CD8-positive, alpha-beta memory T cell (primary cell): Measurements from ENCODE around the gene TSPYL2. TPM values are rescaled to one million over a fixed set of nuclear protein-coding genes. Genes with fewer than 3 reads are reported as not detected.

ENCODE experiments used
- CTCF ChIA-PET: fragments of 350-600 bp; sonication (Branson Sonifier 250); formaldehyde crosslinking; loops from one replicate; lab custom pipeline; 2021; ENCODE audit warnings: antibody characterized with exemption; lab: Charles Lee
- POLR2A ChIA-PET: fragments of 350-600 bp; sonication (Branson Sonifier 250); formaldehyde crosslinking; loops from one replicate; lab custom pipeline; 2021; ENCODE audit warnings: antibody characterized with exemption; lab: Charles Lee
- DNase-seq, 5 donors: peaks; one replicate each; pipeline versions ENCODE4 v3.0.0 to v3.0.0-alpha.2; 2020 to 2022; ENCODE audit warnings: mixed read lengths in 1 of 5
- H3K27ac ChIP-seq: one replicate; pipeline ENCODE4 v1.7.0; 2013; ENCODE audit warnings: low read depth, mild to moderate bottlenecking, low read length, moderate library complexity
- H3K27me3 ChIP-seq: 2 replicates; pipeline ENCODE4 v1.7.0; 2013; ENCODE audit warnings: low read length, mild to moderate bottlenecking; ENCODE audit not compliant: insufficient read depth, poor library complexity, severe bottlenecking
- H3K36me3 ChIP-seq: 2 replicates; pipeline ENCODE4 v1.7.0; 2013; ENCODE audit warnings: mild to moderate bottlenecking, low read length, moderate library complexity; ENCODE audit not compliant: insufficient read depth
- H3K4me1 ChIP-seq: 2 replicates; pipeline ENCODE4 v1.7.0; 2013; ENCODE audit warnings: mild to moderate bottlenecking, low read length, moderate library complexity; ENCODE audit not compliant: insufficient read depth
- H3K4me3 ChIP-seq: 2 replicates; pipeline ENCODE4 v1.7.0; 2013; ENCODE audit warnings: mild to moderate bottlenecking, low read length
- H3K9me3 ChIP-seq: 2 replicates; pipeline ENCODE4 v1.7.0; 2013; ENCODE audit warnings: mild to moderate bottlenecking, low read length
- H3K27ac Mint-ChIP-seq, 8 donors: one replicate each; pipeline ENCODE4 v1.8.0; 2020 to 2021; ENCODE audit warnings: mixed read lengths in 8 of 8, mild to moderate bottlenecking in 6 of 8, inconsistent platforms in 3 of 8, moderate library complexity in 3 of 8
- H3K27me3 Mint-ChIP-seq, 2 donors: one replicate each; pipeline ENCODE4 v1.8.0; 2020 to 2021; ENCODE audit warnings: mixed read lengths in 2 of 2, mild to moderate bottlenecking in 1 of 2, moderate library complexity in 1 of 2
- H3K36me3 Mint-ChIP-seq, 3 donors: one replicate each; pipeline ENCODE4 v1.8.0; 2020 to 2021; ENCODE audit warnings: mixed read lengths in 3 of 3, inconsistent platforms in 1 of 3, mild to moderate bottlenecking in 1 of 3
- H3K4me1 Mint-ChIP-seq, 3 donors: one replicate each; pipeline ENCODE4 v1.8.0; 2020 to 2021; ENCODE audit warnings: mixed read lengths in 3 of 3, inconsistent platforms in 1 of 3, mild to moderate bottlenecking in 1 of 3
- H3K4me3 Mint-ChIP-seq, 7 donors: one replicate each; pipeline ENCODE4 v1.8.0; 2020 to 2021; ENCODE audit warnings: mixed read lengths in 7 of 7, mild to moderate bottlenecking in 6 of 7, moderate library complexity in 4 of 7, inconsistent platforms in 2 of 7
- H3K9me3 Mint-ChIP-seq, 5 donors: one replicate each; pipeline ENCODE4 v1.8.0; 2020 to 2022; ENCODE audit warnings: mixed read lengths in 5 of 5, mild to moderate bottlenecking in 3 of 5, moderate library complexity in 2 of 5, inconsistent platforms in 1 of 5
- polyA plus RNA-seq: library from polyadenylated mRNA; unstranded; fragments of 300-500 nt; fragmentation: Illumina TruSeq; gene quantifications from one replicate; pipeline ENCODE4 v1.2.3, GENCODE V29; 2021
- total RNA-seq, 2 experiments: library from RNA; stranded (reverse); gene quantifications; one replicate each; pipeline ENCODE4 v1.2.3, GENCODE V29; 2021

TSPYL2 gene
- total and polyA plus RNA-seq, 3 experiments from 2014 or later = 23.1 to 47.9 (median 38.4) TPM

GRCh38 chrX:53094582-53094905 is 12.4 kb downstream of the TSPYL2 start:
- ChIA-PET POLR2A (interaction anchor here (0.6 kb wide), 1 partner anchor 851 kb away, joined by 3 read pairs; no protein-coding TSS in a partner anchor), CTCF (interaction anchor here (1.0 kb wide), 1 partner anchor 23 kb away, joined by 3 read pairs; no protein-coding TSS in a partner anchor)
- Histone ChIP-seq H3K27ac (peak overlapping the region; percentile 81), H3K36me3 (no peaks in the 10 kb centered on the region), H3K4me1 (peaks cover 7% of the 10 kb centered on the region), H3K27me3 (no peaks in the 10 kb centered on the region), H3K4me3 (peak overlapping the region; percentile 88), H3K9me3 (no peaks in the 10 kb centered on the region)
- Mint-ChIP-seq H3K9me3 (no peaks in the 10 kb centered on the region), H3K27ac (peak overlapping the region; percentile 80 to 98 (median 92)), H3K4me1 (peaks cover 16 to 27% (median 17%) of the 10 kb centered on the region in 3 donors), H3K4me3 (peak overlapping the region; percentile 83 to 100 (median 89)), H3K36me3 (peaks cover 0 to 5% (median 2%) of the 10 kb centered on the region in 3 donors), H3K27me3 (no peaks in the 10 kb centered on the region)
- DNase-seq = no peak

GRCh38 chrX:53095796-53096195 is 13.6 kb downstream of the TSPYL2 start:
- no peaks in the 10 kb centered on the region for H3K9me3 Mint-ChIP-seq
- peaks cover 7% of the 10 kb centered on the region for H3K4me1 ChIP-seq
- peak overlapping the region in 4 of 8 donors; percentile 1 to 41 (median 4) for H3K27ac Mint-ChIP-seq
- DNase-seq = no peak
- H3K27ac ChIP-seq = no peak overlapping the region
- ChIA-PET POLR2A (no interaction called here), CTCF (no interaction called here)
- H3K4me3 Mint-ChIP-seq = peak overlapping the region in 2 of 7 donors; percentile 32 to 53
- H3K4me1 Mint-ChIP-seq = peaks cover 16 to 27% (median 17%) of the 10 kb centered on the region in 3 donors
- no peaks in the 10 kb centered on the region for H3K9me3 ChIP-seq
- H3K4me3 ChIP-seq = no peak overlapping the region
- H3K36me3 Mint-ChIP-seq = peaks cover 0 to 8% (median 2%) of the 10 kb centered on the region in 3 donors
- H3K27me3 Mint-ChIP-seq = no peaks in the 10 kb centered on the region
- H3K27me3 ChIP-seq = no peaks in the 10 kb centered on the region
- H3K36me3 ChIP-seq = no peaks in the 10 kb centered on the region

- H3K27ac ChIP-seq = no peak overlapping the region
- peaks cover 0 to 8% of the 10 kb centered on the region in 2 donors for H3K27me3 Mint-ChIP-seq
- ChIA-PET CTCF (no interaction called here), POLR2A (no interaction called here)
- H3K36me3 ChIP-seq = no peaks in the 10 kb centered on the region
- peaks cover 0 to 19% (median 6%) of the 10 kb centered on the region in 3 donors for H3K4me1 Mint-ChIP-seq
- no peaks in the 10 kb centered on the region for H3K4me1 ChIP-seq
- H3K4me3 Mint-ChIP-seq = no peak overlapping the region
- peaks cover 0 to 23% (median 8%) of the 10 kb centered on the region in 3 donors for H3K36me3 Mint-ChIP-seq
- H3K4me3 ChIP-seq = no peak overlapping the region
- DNase-seq = no peak
- no peak overlapping the region for H3K27ac Mint-ChIP-seq
- H3K27me3 ChIP-seq = no peaks in the 10 kb centered on the region
- no peaks in the 10 kb centered on the region for H3K9me3 Mint-ChIP-seq
- no peaks in the 10 kb centered on the region for H3K9me3 ChIP-seq
Observed at GRCh38 chrX:53114864-53115549, 32.8 kb downstream of the TSPYL2 start.

DNA sequence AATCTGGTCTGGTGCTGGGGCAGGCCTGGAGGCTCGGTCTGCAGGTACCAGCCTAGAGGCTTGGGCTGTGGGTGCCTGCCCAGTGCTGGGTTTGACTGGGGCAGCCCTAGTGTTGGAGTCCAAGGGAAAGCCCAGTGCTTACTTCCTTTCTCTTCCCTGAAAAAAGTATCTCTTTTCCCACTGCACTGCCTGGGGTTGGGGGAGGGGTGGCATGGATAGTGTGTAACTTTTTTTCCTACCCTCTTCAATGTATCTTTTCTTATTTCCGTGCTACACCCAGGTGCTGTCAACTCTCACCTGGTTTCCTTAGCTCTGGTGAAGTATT is 33.3 kb downstream of the TSPYL2 start:
- H3K9me3 ChIP-seq = no peaks in the 10 kb centered on the region
- no peaks in the 10 kb centered on the region for H3K9me3 Mint-ChIP-seq
- no peak overlapping the region for H3K4me3 Mint-ChIP-seq
- no peaks in the 10 kb centered on the region for H3K36me3 ChIP-seq
- peak overlapping the region in 1 of 8 donors; percentile 43 for H3K27ac Mint-ChIP-seq
- H3K27ac ChIP-seq = no peak overlapping the region
- no peak for DNase-seq
- H3K4me3 ChIP-seq = no peak overlapping the region
- peaks cover 0 to 6% of the 10 kb centered on the region in 2 donors for H3K27me3 Mint-ChIP-seq
- H3K27me3 ChIP-seq = no peaks in the 10 kb centered on the region
- H3K4me1 ChIP-seq = no peaks in the 10 kb centered on the region
- peaks cover 0 to 19% (median 6%) of the 10 kb centered on the region in 3 donors for H3K4me1 Mint-ChIP-seq
- peaks cover 0 to 19% (median 7%) of the 10 kb centered on the region in 3 donors for H3K36me3 Mint-ChIP-seq
- ChIA-PET POLR2A (no interaction called here), CTCF (no interaction called here)

DNA sequence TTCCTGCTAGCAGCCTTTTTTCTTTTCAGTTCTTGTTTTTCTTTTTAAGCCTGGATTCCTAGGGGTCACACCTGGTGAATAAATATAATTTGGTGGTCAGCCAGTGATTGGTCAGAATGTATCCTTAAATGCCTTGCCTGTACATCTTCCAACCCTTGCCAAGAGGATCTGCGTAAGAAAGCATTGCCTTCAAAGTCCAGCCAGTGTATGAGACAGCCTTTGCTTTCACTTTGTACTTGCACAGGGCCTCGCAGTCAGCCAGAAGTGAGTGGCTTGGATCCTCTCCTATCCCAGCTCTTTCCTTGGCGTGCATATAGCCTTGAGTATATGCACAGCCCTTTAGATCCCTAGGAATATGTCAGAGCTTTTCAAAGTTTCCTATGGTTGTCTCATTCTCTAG is 33.9 kb downstream of the TSPYL2 start:
- peaks cover 0 to 19% (median 7%) of the 10 kb centered on the region in 3 donors for H3K36me3 Mint-ChIP-seq
- H3K4me1 ChIP-seq = no peaks in the 10 kb centered on the region
- H3K27ac Mint-ChIP-seq = peak overlapping the region in 4 of 8 donors; percentile 20 to 79 (median 59)
- H3K27me3 ChIP-seq = no peaks in the 10 kb centered on the region
- ChIA-PET POLR2A (no interaction called here), CTCF (no interaction called here)
- H3K4me3 ChIP-seq = no peak overlapping the region
- no peaks in the 10 kb centered on the region for H3K9me3 ChIP-seq
- H3K36me3 ChIP-seq = no peaks in the 10 kb centered on the region
- no peak for DNase-seq
- peaks cover 0 to 6% of the 10 kb centered on the region in 2 donors for H3K27me3 Mint-ChIP-seq
- no peak overlapping the region for H3K4me3 Mint-ChIP-seq
- no peaks in the 10 kb centered on the region for H3K9me3 Mint-ChIP-seq
- H3K27ac ChIP-seq = no peak overlapping the region
- H3K4me1 Mint-ChIP-seq = peaks cover 0 to 19% (median 6%) of the 10 kb centered on the region in 3 donors

- peaks cover 0 to 4% (median 3%) of the 10 kb centered on the region in 3 donors for H3K36me3 Mint-ChIP-seq
- Histone ChIP-seq H3K36me3 (no peaks in the 10 kb centered on the region), H3K27me3 (no peaks in the 10 kb centered on the region), H3K9me3 (no peaks in the 10 kb centered on the region), H3K4me1 (no peaks in the 10 kb centered on the region), H3K27ac (no peak overlapping the region), H3K4me3 (no peak overlapping the region)
- H3K4me1 Mint-ChIP-seq = peaks cover 11 to 23% (median 22%) of the 10 kb centered on the region in 3 donors
- H3K9me3 Mint-ChIP-seq = peaks cover 0 to 3% (median 0%) of the 10 kb centered on the region in 5 donors
- ChIA-PET POLR2A (no interaction called here), CTCF (no interaction called here)
- no peak overlapping the region for H3K27ac Mint-ChIP-seq
- peaks cover 0 to 8% of the 10 kb centered on the region in 2 donors for H3K27me3 Mint-ChIP-seq
- DNase-seq = no peak
- no peak overlapping the region for H3K4me3 Mint-ChIP-seq
Observed at GRCh38 chrX:53122013-53122412, 39.8 kb downstream of the TSPYL2 start.

GRCh38 chrX:53125506-53125905 is 43.3 kb downstream of the TSPYL2 start:
- H3K4me3 Mint-ChIP-seq = no peak overlapping the region
- peaks cover 11 to 25% (median 23%) of the 10 kb centered on the region in 3 donors for H3K4me1 Mint-ChIP-seq
- no peak overlapping the region for H3K27ac ChIP-seq
- CTCF ChIA-PET = no interaction called here
- peaks cover 0 to 12% of the 10 kb centered on the region in 2 donors for H3K27me3 Mint-ChIP-seq
- POLR2A ChIA-PET = no interaction called here
- no peaks in the 10 kb centered on the region for H3K36me3 ChIP-seq
- DNase-seq = no peak
- no peaks in the 10 kb centered on the region for H3K4me1 ChIP-seq
- no peaks in the 10 kb centered on the region for H3K9me3 ChIP-seq
- H3K36me3 Mint-ChIP-seq = peaks cover 3 to 4% (median 4%) of the 10 kb centered on the region in 3 donors
- H3K4me3 ChIP-seq = no peak overlapping the region
- no peaks in the 10 kb centered on the region for H3K27me3 ChIP-seq
- H3K9me3 Mint-ChIP-seq = peaks cover 0 to 3% (median 0%) of the 10 kb centered on the region in 5 donors
- no peak overlapping the region for H3K27ac Mint-ChIP-seq

DNA sequence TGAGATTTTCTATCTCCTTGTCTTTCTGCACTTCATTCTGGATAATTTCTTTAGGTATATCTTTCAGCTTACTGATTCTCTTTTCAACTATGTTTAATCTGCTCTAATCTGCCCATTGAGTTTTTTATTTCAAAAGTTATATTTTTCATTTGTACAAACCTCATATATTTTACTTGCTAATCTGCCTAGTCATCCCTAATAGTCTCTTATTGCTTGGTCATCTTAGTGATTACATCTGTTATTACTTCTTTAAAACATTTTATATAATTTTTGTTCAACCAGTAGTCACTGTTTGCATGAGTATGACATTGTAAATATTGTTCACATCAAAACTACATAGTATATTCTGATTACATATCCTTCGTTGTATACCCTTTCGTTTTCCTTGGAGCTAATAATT is 44.2 kb downstream of the TSPYL2 start:
- H3K27me3 ChIP-seq = no peaks in the 10 kb centered on the region
- H3K4me3 Mint-ChIP-seq = no peak overlapping the region
- H3K36me3 ChIP-seq = no peaks in the 10 kb centered on the region
- H3K27ac Mint-ChIP-seq = no peak overlapping the region
- POLR2A ChIA-PET = no interaction called here
- peaks cover 0 to 3% (median 0%) of the 10 kb centered on the region in 5 donors for H3K9me3 Mint-ChIP-seq
- no peaks in the 10 kb centered on the region for H3K4me1 ChIP-seq
- DNase-seq = no peak
- CTCF ChIA-PET = no interaction called here
- no peaks in the 10 kb centered on the region for H3K9me3 ChIP-seq
- H3K4me1 Mint-ChIP-seq = peaks cover 11 to 25% (median 23%) of the 10 kb centered on the region in 3 donors
- H3K27me3 Mint-ChIP-seq = peaks cover 0 to 14% of the 10 kb centered on the region in 2 donors
- peaks cover 4 to 10% (median 4%) of the 10 kb centered on the region in 3 donors for H3K36me3 Mint-ChIP-seq
- no peak overlapping the region for H3K4me3 ChIP-seq
- no peak overlapping the region for H3K27ac ChIP-seq
